Neuronal stem cell (in vitro differentiated cells): Measurements from ENCODE around the gene BARX1.

ENCODE experiments used
- DNase-seq: peaks from one replicate; pipeline ENCODE4 v3.0.0-alpha.2; 2013; ENCODE audit warnings: low spot score
- H2AFZ ChIP-seq: one replicate; pipeline ENCODE4 v1.6.1; 2013; ENCODE audit warnings: mild to moderate bottlenecking, low read length, inconsistent platforms
- H2AK5ac ChIP-seq: 2 replicates; pipeline ENCODE4 v1.6.1; 2013; ENCODE audit warnings: low read depth, mild to moderate bottlenecking, inconsistent platforms, low read length, moderate library complexity, mixed read lengths
- H2BK120ac ChIP-seq: 2 replicates; pipeline ENCODE4 v1.6.1; 2013; ENCODE audit warnings: low read depth, mild to moderate bottlenecking, inconsistent platforms, low read length, moderate library complexity, mixed read lengths
- H2BK12ac ChIP-seq: one replicate; pipeline ENCODE4 v1.6.1; 2013; ENCODE audit warnings: low read length, inconsistent platforms
- H2BK15ac ChIP-seq: 2 replicates; pipeline ENCODE4 v1.6.1; 2013; ENCODE audit warnings: mild to moderate bottlenecking, low read length, inconsistent platforms, mixed read lengths
- H2BK5ac ChIP-seq: one replicate; pipeline ENCODE4 v1.6.1; 2013; ENCODE audit warnings: inconsistent platforms, mild to moderate bottlenecking, low read length, moderate library complexity
- H3K14ac ChIP-seq: one replicate; pipeline ENCODE4 v1.6.1; 2013; ENCODE audit warnings: low read length, inconsistent platforms
- H3K18ac ChIP-seq: 2 replicates; pipeline ENCODE4 v1.6.1; 2013; ENCODE audit warnings: low read length, inconsistent platforms
- H3K23ac ChIP-seq: 2 replicates; pipeline ENCODE4 v1.6.1; 2013; ENCODE audit warnings: low read depth, mild to moderate bottlenecking, mixed read lengths, low read length, inconsistent platforms; ENCODE audit not compliant: poor library complexity
- H3K27ac ChIP-seq: replicated peaks from 3 replicates; pipeline ENCODE4 v1.5.1; 2013; ENCODE audit warnings: low read length, inconsistent platforms
- H3K27me3 ChIP-seq, 3 experiments: 2 replicates each; pipeline ENCODE4 v1.6.1; 2013; ENCODE audit warnings: low read length in 3 of 3, mild to moderate bottlenecking in 2 of 3, inconsistent platforms in 1 of 3, low read depth in 1 of 3, mixed read lengths in 1 of 3, moderate library complexity in 1 of 3; ENCODE audit not compliant: control insufficient read depth in 3 of 3, insufficient read depth in 3 of 3
- H3K36me3 ChIP-seq, 2 donors: replicated peaks in 1 of 2; 2 replicates each; pipeline ENCODE4 v1.6.1; 2013; ENCODE audit warnings: low read length in 2 of 2; ENCODE audit not compliant: control insufficient read depth in 2 of 2, insufficient read depth in 2 of 2
- H3K4ac ChIP-seq: 2 replicates; pipeline ENCODE4 v1.6.1; 2013; ENCODE audit warnings: inconsistent platforms, mild to moderate bottlenecking, low read length, moderate library complexity
- H3K4me1 ChIP-seq, 2 donors: 1 replicate in 1 of 2; 2 replicates in 1 of 2; pipeline ENCODE4 v1.6.1; 2013; ENCODE audit warnings: low read length in 2 of 2, low read depth in 1 of 2; ENCODE audit not compliant: control insufficient read depth in 2 of 2, insufficient read depth in 1 of 2
- H3K4me2 ChIP-seq: one replicate; pipeline ENCODE4 v1.6.1; 2013; ENCODE audit warnings: mild to moderate bottlenecking, low read length, inconsistent platforms; ENCODE audit not compliant: insufficient read depth, poor library complexity, severe bottlenecking
- H3K4me3 ChIP-seq, 2 donors: 2 replicates each; pipeline ENCODE4 v1.5.1; 2013; ENCODE audit warnings: low read length in 2 of 2, mild to moderate bottlenecking in 2 of 2, inconsistent platforms in 1 of 2, moderate library complexity in 1 of 2
- H3K79me1 ChIP-seq: one replicate; pipeline ENCODE4 v1.6.1; 2013; ENCODE audit warnings: low read depth, mild to moderate bottlenecking, inconsistent platforms, low read length, moderate library complexity
- H3K9ac ChIP-seq: one replicate; pipeline ENCODE4 v1.6.1; 2013; ENCODE audit warnings: mild to moderate bottlenecking, low read depth, low read length, inconsistent platforms; ENCODE audit not compliant: poor library complexity
- H3K9me3 ChIP-seq, 2 donors: replicated peaks in 1 of 2; 2 replicates each; pipeline versions ENCODE3 to v1.6.1; 2013; ENCODE audit warnings: low read length in 2 of 2, mild to moderate bottlenecking in 2 of 2, inconsistent platforms in 1 of 2, low read depth in 1 of 2, mixed read lengths in 1 of 2, moderate library complexity in 1 of 2; ENCODE audit not compliant: control insufficient read depth in 2 of 2, insufficient read depth in 1 of 2
- H4K8ac ChIP-seq: one replicate; pipeline ENCODE4 v1.6.1; 2013; ENCODE audit warnings: low read depth, mild to moderate bottlenecking, inconsistent platforms, low read length, moderate library complexity
- H4K91ac ChIP-seq: one replicate; pipeline ENCODE4 v1.6.1; 2013; ENCODE audit warnings: low read length, low read depth, mild to moderate bottlenecking, inconsistent platforms; ENCODE audit not compliant: poor library complexity
- WGBS, 2 donors: extraction: QIAGEN DNeasy Blood & Tissue Kit; methylation state at CpG; one replicate each; pipeline ENCODE4 v1.1.7; 2013; ENCODE audit warnings: missing lambda C conversion rate in 2 of 2, mixed read lengths in 1 of 2; ENCODE audit not compliant: insufficient read length in 2 of 2, insufficient replicate concordance in 1 of 2; ENCODE audit errors: extremely low coverage in 2 of 2; 5-methylcytosine and 5-hydroxymethylcytosine counted together

BARX1 gene

GRCh38 chr9:93906195-93906880 lies 48.8 kb downstream of the BARX1 start:
- H4K91ac ChIP-seq = no peak overlapping the region
- no CpG with 5 or more reads among the region's 10 CpGs for WGBS, 2 donors
- H3K79me1 ChIP-seq = no peaks in the 10 kb centered on the region
- no peak overlapping the region for H4K8ac ChIP-seq
- peaks cover 0 to 27% (median 0%) of the 10 kb centered on the region in 3 experiments for H3K27me3 ChIP-seq
- H3K36me3 ChIP-seq = no peaks in the 10 kb centered on the region
- H3K23ac ChIP-seq = no peak overlapping the region
- H2AFZ ChIP-seq = no peak overlapping the region
- H3K4me1 ChIP-seq = peaks cover 0 to 15% of the 10 kb centered on the region in 2 donors
- DNase-seq = no peak
- H3K9me3 ChIP-seq = peaks cover 0 to 2% of the 10 kb centered on the region in 2 donors
- no peak overlapping the region for H3K9ac ChIP-seq
- no peak overlapping the region for H2BK120ac ChIP-seq
- H3K4me2 ChIP-seq = no peak overlapping the region
- no peak overlapping the region for H2BK12ac ChIP-seq
- H2AK5ac ChIP-seq = no peak overlapping the region
- no peak overlapping the region for H3K4me3 ChIP-seq
- H3K18ac ChIP-seq = no peak overlapping the region
- H3K14ac ChIP-seq = no peak overlapping the region
- no peak overlapping the region for H2BK15ac ChIP-seq
- H3K27ac ChIP-seq = no peak overlapping the region
- no peak overlapping the region for H3K4ac ChIP-seq
- no peak overlapping the region for H2BK5ac ChIP-seq

- H3K27me3 ChIP-seq = peaks cover 0 to 23% (median 0%) of the 10 kb centered on the region in 3 experiments
- H3K4me3 ChIP-seq = no peak overlapping the region
- no peak overlapping the region for H4K8ac ChIP-seq
- no peak overlapping the region for H3K9ac ChIP-seq
- no peak overlapping the region for H2BK120ac ChIP-seq
- H3K18ac ChIP-seq = peak overlapping the region; percentile 49
- no peak overlapping the region for H4K91ac ChIP-seq
- H2BK12ac ChIP-seq = no peak overlapping the region
- no peak overlapping the region for H3K4me2 ChIP-seq
- H3K9me3 ChIP-seq = peaks cover 0 to 2% of the 10 kb centered on the region in 2 donors
- H2AK5ac ChIP-seq = no peak overlapping the region
- H3K79me1 ChIP-seq = no peaks in the 10 kb centered on the region
- no peak overlapping the region for H3K14ac ChIP-seq
- no peak overlapping the region for H2BK15ac ChIP-seq
- no peak for DNase-seq
- no peak overlapping the region for H3K4ac ChIP-seq
- no CpG with 5 or more reads among the region's 10 CpGs for WGBS, 2 donors
- peaks cover 0 to 15% of the 10 kb centered on the region in 2 donors for H3K4me1 ChIP-seq
- no peak overlapping the region for H2BK5ac ChIP-seq
- H2AFZ ChIP-seq = no peak overlapping the region
- H3K23ac ChIP-seq = no peak overlapping the region
- H3K36me3 ChIP-seq = no peaks in the 10 kb centered on the region
- H3K27ac ChIP-seq = no peak overlapping the region
Observed at GRCh38 chr9:93905473-93906133, 49.6 kb downstream of the BARX1 start.

GRCh38 chr9:93904649-93905472 lies 50.3 kb downstream of the BARX1 start:
- DNase-seq = no peak
- WGBS, 2 donors = no CpG with 5 or more reads among the region's 12 CpGs
- Histone ChIP-seq H3K27ac (no peak overlapping the region), H2BK15ac (peak overlapping the region; percentile 24), H3K4ac (no peak overlapping the region), H3K27me3 (peaks cover 0 to 18% (median 0%) of the 10 kb centered on the region in 3 experiments), H2AK5ac (peak overlapping the region; percentile 38), H3K4me2 (no peak overlapping the region), H3K36me3 (no peaks in the 10 kb centered on the region), H3K4me3 (no peak overlapping the region), H2BK5ac (peak overlapping the region; percentile 59), H4K8ac (no peak overlapping the region), H4K91ac (peak overlapping the region; percentile 24), H3K23ac (peak overlapping the region; percentile 47), H3K18ac (no peak overlapping the region), H2AFZ (no peak overlapping the region), H3K9ac (no peak overlapping the region), H3K9me3 (peaks cover 0 to 2% of the 10 kb centered on the region in 2 donors), H3K14ac (no peak overlapping the region), H3K79me1 (no peaks in the 10 kb centered on the region), H2BK120ac (no peak overlapping the region), H3K4me1 (peaks cover 0 to 15% of the 10 kb centered on the region in 2 donors), H2BK12ac (peak overlapping the region; percentile 25)
